ENCODE data around the gene FAM156A.
"Not testable (repeated sequence)": the region's sequence is repeated elsewhere in the genome, so short reads cannot be mapped to it uniquely, and the experiment has no call there.

DNA sequence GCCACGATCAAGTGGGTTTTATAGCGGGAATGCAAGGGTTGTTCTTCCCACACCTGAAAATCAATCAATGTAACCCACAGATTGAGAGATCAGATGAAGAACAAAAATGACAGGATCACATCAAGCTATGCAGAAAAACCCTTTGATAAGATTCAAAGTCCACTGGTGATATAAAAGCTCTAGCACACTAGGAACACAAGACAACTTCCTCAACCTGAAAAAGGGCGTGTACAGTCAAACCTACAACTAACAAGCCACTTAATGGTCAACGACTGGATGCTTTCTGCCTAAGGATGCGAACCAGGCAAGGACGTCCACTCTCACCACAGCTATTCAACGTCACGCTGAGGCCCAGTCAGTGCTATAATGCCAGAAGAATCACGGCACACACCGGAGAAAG, 8.4 kb downstream of the FAM156A start:
- TF ChIP-seq POLR2AphosphoS5, POLR2A (IDR thresholded peaks at IDR 0.05; ENCODE audit: low read depth, low read length): not testable (repeated sequence)

Data from GM12892 (cell line).